ENCODE results near the gene SLCO6A1. TPM values are rescaled to one million over a fixed set of nuclear protein-coding genes. Genes with fewer than 3 reads are reported as not detected.
"Not testable (repeated sequence)": the region's sequence is repeated elsewhere in the genome, so short reads cannot be mapped to it uniquely, and the experiment has no call there.

SLCO6A1 gene
- not detected for polyA plus RNA-seq

- 92 to 95% (median 94%) methylated on average over 43 of the region's 43 CpGs for WGBS, 3 donors
- no peak within 1 kb of the TSS for H3K27ac ChIP-seq (ENCODE audit: low read depth, low read length)
Measured at GRCh38 chr5:102498271-102499034, at the start of gene SLCO6A1. TSS of gene SLCO6A1 (minus strand) at chr5:102499001. CDS start at chr5:102498844, 157 bp downstream.

- no peak overlapping the region for H3K27ac ChIP-seq (ENCODE audit: low read depth, low read length)
- 43 to 52% (median 49%) methylated on average over 4 of the region's 4 CpGs for WGBS, 3 donors
Measured at GRCh38 chr5:102547141-102548035, 48.6 kb upstream of the SLCO6A1 start.

GRCh38 chr5:102545175-102545574 lies 46.4 kb upstream of the SLCO6A1 start:
- H3K27ac ChIP-seq (ENCODE audit: low read depth, low read length) = no peak overlapping the region
- 63 to 81% (median 68%) methylated on average over 6 of the region's 6 CpGs for WGBS, 3 donors

GRCh38 chr5:102542057-102542456 lies 43.3 kb upstream of the SLCO6A1 start:
- 47 to 59% (median 58%) methylated on average over 1 of the region's 1 CpG for WGBS, 3 donors
- H3K27ac ChIP-seq (ENCODE audit: low read depth, low read length) = no peak overlapping the region

- no peak overlapping the region for H3K27ac ChIP-seq (ENCODE audit: low read depth, low read length)
- 68 to 75% (median 70%) methylated on average over 5 of the region's 5 CpGs for WGBS, 3 donors
Measured at GRCh38 chr5:102539996-102540728, 41.4 kb upstream of the SLCO6A1 start.

GRCh38 chr5:102539562-102539961 lies 40.8 kb upstream of the SLCO6A1 start:
- 70 to 88% (median 87%) methylated on average over 1 of the region's 1 CpG for WGBS, 3 donors
- no peak overlapping the region for H3K27ac ChIP-seq (ENCODE audit: low read depth, low read length)

GRCh38 chr5:102537011-102537410 lies 38.2 kb upstream of the SLCO6A1 start:
- no peak overlapping the region for H3K27ac ChIP-seq (ENCODE audit: low read depth, low read length)
- 73 to 82% (median 81%) methylated on average over 1 of the region's 1 CpG for WGBS, 3 donors

GRCh38 chr5:102536323-102536928 lies 37.6 kb upstream of the SLCO6A1 start:
- H3K27ac ChIP-seq (ENCODE audit: low read depth, low read length) = no peak overlapping the region

- H3K27ac ChIP-seq (ENCODE audit: low read depth, low read length) = no peak overlapping the region
- WGBS, 3 donors = 50 to 71% (median 62%) methylated on average over 4 of the region's 4 CpGs
Measured at GRCh38 chr5:102532123-102532522, 33.3 kb upstream of the SLCO6A1 start.

GRCh38 chr5:102531506-102531905 lies 32.7 kb upstream of the SLCO6A1 start:
- 59 to 80% (median 73%) methylated on average over 1 of the region's 1 CpG for WGBS, 3 donors
- no peak overlapping the region for H3K27ac ChIP-seq (ENCODE audit: low read depth, low read length)

GRCh38 chr5:102529447-102529846 lies 30.6 kb upstream of the SLCO6A1 start:
- no peak overlapping the region for H3K27ac ChIP-seq (ENCODE audit: low read depth, low read length)
- WGBS, 3 donors = 69 to 81% (median 74%) methylated on average over 4 of the region's 4 CpGs

- no peak overlapping the region for H3K27ac ChIP-seq (ENCODE audit: low read depth, low read length)
Measured at GRCh38 chr5:102529031-102529430, 30.2 kb upstream of the SLCO6A1 start.

GRCh38 chr5:102528600-102528999 lies 29.8 kb upstream of the SLCO6A1 start:
- H3K27ac ChIP-seq (ENCODE audit: low read depth, low read length) = no peak overlapping the region

- WGBS, 3 donors = 43 to 50% (median 50%) methylated on average over 1 of the region's 1 CpG
- H3K27ac ChIP-seq (ENCODE audit: low read depth, low read length) = no peak overlapping the region
Measured at GRCh38 chr5:102527547-102527946, 28.7 kb upstream of the SLCO6A1 start.

GRCh38 chr5:102523541-102524175 lies 24.9 kb upstream of the SLCO6A1 start:
- 49 to 78% (median 68%) methylated on average over 3 of the region's 3 CpGs for WGBS, 3 donors

GRCh38 chr5:102511666-102512065 lies 12.9 kb upstream of the SLCO6A1 start:
- H3K27ac ChIP-seq (ENCODE audit: low read depth, low read length) = no peak overlapping the region
- WGBS, 3 donors = 28 to 41% (median 36%) methylated on average over 4 of the region's 4 CpGs

More at GRCh38 chr5:102523541-102524175, 24.9 kb upstream of the SLCO6A1 start:
- no peak overlapping the region for H3K27ac ChIP-seq (ENCODE audit: low read depth, low read length)

- 92 to 97% (median 94%) methylated on average over 29 to 35 of the region's 35 CpGs for WGBS, 3 donors
Measured at GRCh38 chr5:102491261-102491914, 7.4 kb downstream of the SLCO6A1 start.

GRCh38 chr5:102483736-102484135 lies 15.1 kb downstream of the SLCO6A1 start:
- H3K27ac ChIP-seq (ENCODE audit: low read depth, low read length) = no peak overlapping the region
- WGBS, 3 donors = 61 to 69% (median 66%) methylated on average over 2 of the region's 2 CpGs

More at GRCh38 chr5:102491261-102491914, 7.4 kb downstream of the SLCO6A1 start:
- H3K27ac ChIP-seq (ENCODE audit: low read depth, low read length) = not testable (repeated sequence)
